ENCODE results near the gene NT5M. TPM values are rescaled to one million over a fixed set of nuclear protein-coding genes. Genes with fewer than 3 reads are reported as not detected.

The NT5M gene
- total and polyA plus RNA-seq, 2 donors (not counting 1 experiment from before 2014, with no cell fraction given): 0.37 to 1.2 TPM

DNA sequence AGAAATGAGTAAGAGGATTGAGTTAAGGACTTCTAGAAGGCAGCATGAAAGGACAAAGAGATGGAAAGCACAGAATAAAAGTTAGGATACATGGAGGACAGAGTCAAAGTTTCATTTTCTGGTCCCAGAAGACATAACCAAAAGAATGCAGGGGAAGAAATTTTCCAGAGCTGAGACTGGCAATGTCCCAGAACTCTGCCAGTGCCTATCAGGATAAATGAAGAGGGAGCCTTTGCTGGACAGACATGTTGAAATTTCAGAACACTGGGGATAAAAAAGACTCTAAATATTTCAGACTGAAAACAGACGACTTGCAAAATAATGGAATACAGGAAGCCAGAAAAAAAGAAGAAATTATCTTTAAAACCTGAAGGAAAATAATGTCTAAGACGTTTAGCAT is 55.7 kb downstream of the NT5M start:
- Histone ChIP-seq H3K36me3 (ENCODE audit: control insufficient read depth, insufficient read depth, low read length) (no peaks in the 10 kb centered on the region), H3K4me1 (ENCODE audit: control insufficient read depth, extremely low read depth, insufficient read depth, low read length) (peaks cover 3% of the 10 kb centered on the region), H4K20me1 (ENCODE audit: control insufficient read depth, extremely low read depth, insufficient read depth, low read length) (no peaks in the 10 kb centered on the region), H3K9me3 (ENCODE audit: control insufficient read depth, insufficient read depth, low read depth, low read length) (no peaks in the 10 kb centered on the region), H3K4me2 (ENCODE audit: extremely low read depth, insufficient read depth, low read length) (no peak overlapping the region), H3K27ac (ENCODE audit: insufficient read depth, low read length) (no peak overlapping the region), H3K4me3 (replicated peaks in 1 of 4; ENCODE audit: control extremely low read depth in 1 of 4, insufficient read depth in 1 of 4, low read depth in 3 of 4, low read length in 4 of 4) (no peak overlapping the region), H3K27me3 (ENCODE audit: control insufficient read depth, insufficient read depth, low read length) (no peaks in the 10 kb centered on the region), H3K9ac (ENCODE audit: insufficient read depth, low read length) (no peak overlapping the region), H2AFZ (ENCODE audit: low read length) (no peak overlapping the region), H3K79me2 (ENCODE audit: control insufficient read depth, insufficient read depth, low read length) (no peaks in the 10 kb centered on the region)
- TF ChIP-seq, protein P1, sequence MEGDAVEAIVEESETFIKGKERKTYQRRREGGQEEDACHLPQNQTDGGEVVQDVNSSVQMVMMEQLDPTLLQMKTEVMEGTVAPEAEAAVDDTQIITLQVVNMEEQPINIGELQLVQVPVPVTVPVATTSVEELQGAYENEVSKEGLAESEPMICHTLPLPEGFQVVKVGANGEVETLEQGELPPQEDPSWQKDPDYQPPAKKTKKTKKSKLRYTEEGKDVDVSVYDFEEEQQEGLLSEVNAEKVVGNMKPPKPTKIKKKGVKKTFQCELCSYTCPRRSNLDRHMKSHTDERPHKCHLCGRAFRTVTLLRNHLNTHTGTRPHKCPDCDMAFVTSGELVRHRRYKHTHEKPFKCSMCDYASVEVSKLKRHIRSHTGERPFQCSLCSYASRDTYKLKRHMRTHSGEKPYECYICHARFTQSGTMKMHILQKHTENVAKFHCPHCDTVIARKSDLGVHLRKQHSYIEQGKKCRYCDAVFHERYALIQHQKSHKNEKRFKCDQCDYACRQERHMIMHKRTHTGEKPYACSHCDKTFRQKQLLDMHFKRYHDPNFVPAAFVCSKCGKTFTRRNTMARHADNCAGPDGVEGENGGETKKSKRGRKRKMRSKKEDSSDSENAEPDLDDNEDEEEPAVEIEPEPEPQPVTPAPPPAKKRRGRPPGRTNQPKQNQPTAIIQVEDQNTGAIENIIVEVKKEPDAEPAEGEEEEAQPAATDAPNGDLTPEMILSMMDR (conservative IDR thresholded peaks at IDR 0.05 in 1 of 2, IDR thresholded peaks at IDR 0.05 in 1 of 2; ENCODE audit: low read depth in 1 of 2, low read length in 2 of 2): no peak
- no peak for TF ChIP-seq EZH2 (IDR thresholded peaks at IDR 0.05; ENCODE audit: low read length, missing control alignments)
- DNase-seq (ENCODE audit: low read depth in 2 of 2): peak in 1 of 2 donors; percentile 18

DNA sequence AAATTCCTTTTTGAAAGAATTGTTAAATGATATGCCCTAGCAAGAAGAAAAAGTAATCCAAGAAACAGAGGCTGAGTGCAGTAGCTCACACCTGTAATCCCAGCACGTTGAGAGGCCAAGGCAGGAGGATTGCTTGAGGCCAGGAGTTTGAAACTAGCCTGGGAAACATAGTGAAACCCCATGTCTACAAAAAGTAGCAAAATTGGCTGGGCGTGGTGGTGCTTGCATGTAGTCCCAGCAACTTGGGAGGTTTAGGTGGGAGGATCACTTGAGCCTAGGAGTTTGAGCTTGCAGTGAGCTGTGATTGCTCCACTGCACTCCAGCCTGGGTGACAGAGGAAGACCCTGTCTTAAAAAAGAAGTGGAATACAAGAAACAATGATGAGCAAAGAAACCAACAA is 56.1 kb downstream of the NT5M start:
- no peak for TF ChIP-seq EZH2 (IDR thresholded peaks at IDR 0.05; ENCODE audit: low read length, missing control alignments)
- TF ChIP-seq, protein P1 (conservative IDR thresholded peaks at IDR 0.05 in 1 of 2, IDR thresholded peaks at IDR 0.05 in 1 of 2; ENCODE audit: low read depth in 1 of 2, low read length in 2 of 2): no peak
- H3K27me3 ChIP-seq (ENCODE audit: control insufficient read depth, insufficient read depth, low read length): no peaks in the 10 kb centered on the region
- H3K4me1 ChIP-seq (ENCODE audit: control insufficient read depth, extremely low read depth, insufficient read depth, low read length): peaks cover 3% of the 10 kb centered on the region
- H4K20me1 ChIP-seq (ENCODE audit: control insufficient read depth, extremely low read depth, insufficient read depth, low read length): no peaks in the 10 kb centered on the region
- no peak overlapping the region for H2AFZ ChIP-seq (ENCODE audit: low read length)
- H3K4me3 ChIP-seq (replicated peaks in 1 of 4; ENCODE audit: control extremely low read depth in 1 of 4, insufficient read depth in 1 of 4, low read depth in 3 of 4, low read length in 4 of 4): no peak overlapping the region
- no peaks in the 10 kb centered on the region for H3K79me2 ChIP-seq (ENCODE audit: control insufficient read depth, insufficient read depth, low read length)
- no peak overlapping the region for H3K4me2 ChIP-seq (ENCODE audit: extremely low read depth, insufficient read depth, low read length)
- H3K36me3 ChIP-seq (ENCODE audit: control insufficient read depth, insufficient read depth, low read length): no peaks in the 10 kb centered on the region
- no peak overlapping the region for H3K9ac ChIP-seq (ENCODE audit: insufficient read depth, low read length)
- H3K27ac ChIP-seq (ENCODE audit: insufficient read depth, low read length): no peak overlapping the region
- no peak for DNase-seq (ENCODE audit: low read depth in 2 of 2)
- H3K9me3 ChIP-seq (ENCODE audit: control insufficient read depth, insufficient read depth, low read depth, low read length): no peaks in the 10 kb centered on the region

DNA sequence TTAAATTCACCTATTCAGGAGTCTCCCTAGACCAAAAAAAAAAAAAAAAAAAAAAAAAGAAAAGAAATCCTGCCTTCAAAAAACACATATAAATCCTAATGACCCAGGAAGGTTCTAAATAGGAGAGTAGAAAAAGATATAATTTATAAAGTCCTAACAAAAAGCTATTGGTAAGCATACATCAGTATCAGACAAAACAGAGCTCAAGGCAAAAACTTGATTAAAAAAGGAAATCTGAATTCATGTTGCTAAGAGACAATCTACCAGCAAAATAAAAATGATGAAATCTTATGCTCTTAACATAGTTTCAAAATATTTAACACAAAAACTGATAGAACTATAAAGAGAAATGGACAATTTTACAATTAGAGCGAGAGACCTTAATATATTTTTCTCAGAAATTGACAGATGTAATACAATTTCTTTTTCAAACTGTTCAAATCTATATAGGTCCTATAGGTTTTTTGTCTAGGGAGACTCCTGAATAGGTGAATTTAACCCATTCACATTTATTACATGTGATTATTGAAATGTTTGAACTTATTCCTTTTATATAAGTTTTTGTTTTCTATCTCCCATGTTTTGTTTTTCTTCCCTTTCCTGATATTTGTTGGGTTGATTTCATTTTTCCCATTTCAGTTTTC is 57.0 kb downstream of the NT5M start:
- TF ChIP-seq, protein P1 (conservative IDR thresholded peaks at IDR 0.05 in 1 of 2, IDR thresholded peaks at IDR 0.05 in 1 of 2; ENCODE audit: low read depth in 1 of 2, low read length in 2 of 2): no peak
- TF ChIP-seq EZH2 (IDR thresholded peaks at IDR 0.05; ENCODE audit: low read length, missing control alignments): no peak
- no peaks in the 10 kb centered on the region for H4K20me1 ChIP-seq (ENCODE audit: control insufficient read depth, extremely low read depth, insufficient read depth, low read length)
- DNase-seq (ENCODE audit: low read depth in 2 of 2): no peak
- H3K79me2 ChIP-seq (ENCODE audit: control insufficient read depth, insufficient read depth, low read length): no peaks in the 10 kb centered on the region
- no peak overlapping the region for H3K4me2 ChIP-seq (ENCODE audit: extremely low read depth, insufficient read depth, low read length)
- no peak overlapping the region for H3K9ac ChIP-seq (ENCODE audit: insufficient read depth, low read length)
- no peak overlapping the region for H3K27ac ChIP-seq (ENCODE audit: insufficient read depth, low read length)
- H2AFZ ChIP-seq (ENCODE audit: low read length): no peak overlapping the region
- H3K4me3 ChIP-seq (replicated peaks in 1 of 4; ENCODE audit: control extremely low read depth in 1 of 4, insufficient read depth in 1 of 4, low read depth in 3 of 4, low read length in 4 of 4): no peak overlapping the region
- no peaks in the 10 kb centered on the region for H3K36me3 ChIP-seq (ENCODE audit: control insufficient read depth, insufficient read depth, low read length)
- peaks cover under 1% of the 10 kb centered on the region for H3K4me1 ChIP-seq (ENCODE audit: control insufficient read depth, extremely low read depth, insufficient read depth, low read length)
- no peaks in the 10 kb centered on the region for H3K27me3 ChIP-seq (ENCODE audit: control insufficient read depth, insufficient read depth, low read length)
- H3K9me3 ChIP-seq (ENCODE audit: control insufficient read depth, insufficient read depth, low read depth, low read length): no peaks in the 10 kb centered on the region
